Stimulated activated CD8-positive, alpha-beta memory T cell treated with anti-CD3 and anti-CD28 coated beads, Interleukin-4, amount 100 ng/mL, for 4 hours (primary cell): ENCODE data around the gene CCR6.

ENCODE experiments used
- DNase-seq, 2 donors: peaks; one replicate each; pipeline ENCODE4 v3.0.0-alpha.2; 2020; ENCODE audit warnings: low read depth in 2 of 2, low spot score in 1 of 2

CCR6 gene

GRCh38 chr6:167097770-167098169 is 25.1 kb upstream of the CCR6 start:
- DNase-seq = no peak

- DNase-seq = no peak
These were observed 24.1 kb upstream of the CCR6 start for GRCh38 chr6:167098825-167099225.

- no peak for DNase-seq
These were observed 23.2 kb upstream of the CCR6 start for GRCh38 chr6:167099707-167100106.

- no peak for DNase-seq
These were observed 22.6 kb upstream of the CCR6 start for GRCh38 chr6:167100241-167100674.

- DNase-seq = no peak
These were observed 20.6 kb upstream of the CCR6 start for GRCh38 chr6:167102318-167102717.

GRCh38 chr6:167103041-167103891 is 19.6 kb upstream of the CCR6 start:
- DNase-seq = no peak

GRCh38 chr6:167104388-167104787 is 18.5 kb upstream of the CCR6 start:
- DNase-seq = no peak

GRCh38 chr6:167105060-167105459 is 17.8 kb upstream of the CCR6 start:
- no peak for DNase-seq

- no peak for DNase-seq
These were observed 16.5 kb upstream of the CCR6 start for GRCh38 chr6:167106406-167106805.

- no peak for DNase-seq
These were observed 15.1 kb upstream of the CCR6 start for GRCh38 chr6:167107787-167108186.

GRCh38 chr6:167108278-167108677 is 14.6 kb upstream of the CCR6 start:
- DNase-seq = no peak

- DNase-seq = no peak
These were observed 13.2 kb upstream of the CCR6 start for GRCh38 chr6:167109651-167110050.

- no peak for DNase-seq
These were observed 11.3 kb upstream of the CCR6 start for GRCh38 chr6:167111597-167111996.

- no peak for DNase-seq
These were observed 10.5 kb upstream of the CCR6 start for GRCh38 chr6:167112421-167112820.

- no peak for DNase-seq
These were observed 9.7 kb upstream of the CCR6 start for GRCh38 chr6:167113047-167113754.

- no peak for DNase-seq
These were observed 8.7 kb upstream of the CCR6 start for GRCh38 chr6:167113935-167114910.

GRCh38 chr6:167115054-167115453 is 7.8 kb upstream of the CCR6 start:
- DNase-seq = no peak

GRCh38 chr6:167116109-167116837 is 6.6 kb upstream of the CCR6 start:
- DNase-seq = no peak

- DNase-seq = no peak
These were observed 6.1 kb upstream of the CCR6 start for GRCh38 chr6:167116838-167117228.

GRCh38 chr6:167118006-167118405 is 4.9 kb upstream of the CCR6 start:
- DNase-seq = no peak

GRCh38 chr6:167118839-167119238 is 4.1 kb upstream of the CCR6 start:
- DNase-seq = no peak
